ENCODE results near the gene SRPK1. TPM values are rescaled to one million over a fixed set of nuclear protein-coding genes. Genes with fewer than 3 reads are reported as not detected.
"Not testable (repeated sequence)": the region's sequence is repeated elsewhere in the genome, so short reads cannot be mapped to it uniquely, and the experiment has no call there.

Gene SRPK1
- total RNA-seq, 2 donors from 2014 or later = 13.8 to 51.6 TPM

DNA sequence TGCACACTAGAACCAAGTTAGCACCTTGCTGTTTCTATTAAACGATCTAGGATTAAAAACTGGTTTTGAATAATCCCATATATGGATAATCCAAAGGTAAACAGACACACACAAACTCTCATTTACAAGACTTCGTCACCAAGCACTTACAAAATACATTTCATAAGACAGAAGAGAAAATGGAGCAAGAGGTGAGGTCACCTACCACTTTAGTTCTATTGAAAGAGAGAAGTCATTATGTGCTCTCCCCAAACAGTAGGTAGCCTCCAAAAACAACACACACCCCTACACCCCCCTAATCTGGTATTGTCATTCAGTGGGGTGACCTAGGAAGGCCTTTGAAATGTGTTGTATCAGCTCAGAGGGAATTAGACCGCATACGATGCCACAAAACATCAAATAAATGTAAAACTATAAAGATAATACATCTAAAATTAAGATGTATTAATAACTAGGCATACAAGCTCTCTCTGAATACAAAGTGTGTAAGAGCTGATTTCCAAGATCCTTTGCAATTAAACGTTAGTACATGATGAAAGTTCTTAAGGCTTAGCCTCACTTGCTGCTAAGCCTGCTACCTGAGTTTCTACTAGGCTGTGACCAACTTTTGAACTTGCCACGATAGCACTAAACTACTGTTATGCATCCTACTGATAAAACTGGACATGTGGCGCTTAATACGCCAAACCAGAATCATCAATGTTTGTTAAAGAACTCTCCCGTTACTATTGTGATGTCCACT lies 1.6 kb downstream of the SRPK1 start:
- DNase-seq (ENCODE audit: low spot score) (no peak), ATAC-seq (ENCODE audit: insufficient number of reproducible peaks, low FRiP score, low read depth) (no peak)
- H3K27ac ChIP-seq = peak overlapping the region in 1 of 2 donors; percentile 53
- H3K9me3 ChIP-seq = no peaks in the 10 kb centered on the region
- TF ChIP-seq CTCF (IDR thresholded peaks at IDR 0.05) = no peak
- H3K27me3 ChIP-seq (replicated peaks; ENCODE audit: insufficient read depth) = no peaks in the 10 kb centered on the region
- H3K36me3 ChIP-seq = no peaks in the 10 kb centered on the region
- peak overlapping the region; percentile 98 for H3K4me3 ChIP-seq
- peaks cover 9 to 30% of the 10 kb centered on the region in 2 donors for H3K4me1 ChIP-seq (ENCODE audit: control insufficient read depth in 1 of 2, low read depth in 2 of 2)

DNA sequence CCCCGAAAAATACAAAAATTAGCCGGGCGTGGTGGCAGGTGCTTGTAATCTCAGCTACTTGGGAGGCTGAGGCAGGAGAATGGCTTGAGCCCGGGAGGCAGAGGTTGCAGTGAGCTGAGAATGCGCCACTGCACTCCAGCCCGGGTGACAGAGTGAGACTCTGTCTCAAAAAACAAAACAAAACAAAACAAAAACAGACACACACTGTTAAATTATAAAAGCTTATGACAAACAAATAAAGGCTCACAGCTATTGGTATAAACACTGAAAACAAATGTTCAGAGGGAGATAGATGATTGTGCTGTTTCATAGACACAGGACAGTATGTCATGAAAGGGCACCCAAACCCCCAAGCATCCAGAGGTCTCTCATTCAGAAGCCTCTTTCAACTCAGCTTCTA lies 4.0 kb downstream of the SRPK1 start:
- not testable (repeated sequence) for H3K36me3 ChIP-seq; H3K27ac ChIP-seq; ATAC-seq (ENCODE audit: insufficient number of reproducible peaks, low FRiP score, low read depth); DNase-seq (ENCODE audit: low spot score); H3K27me3 ChIP-seq (replicated peaks; ENCODE audit: insufficient read depth); H3K9me3 ChIP-seq; H3K4me3 ChIP-seq
- peaks cover 9 to 30% of the 10 kb centered on the region in 2 donors for H3K4me1 ChIP-seq (ENCODE audit: control insufficient read depth in 1 of 2, low read depth in 2 of 2)

- TF ChIP-seq CTCF (IDR thresholded peaks at IDR 0.05) = no peak
- H3K36me3 ChIP-seq = no peaks in the 10 kb centered on the region
- peaks cover 6 to 22% of the 10 kb centered on the region in 2 donors for H3K4me1 ChIP-seq (ENCODE audit: control insufficient read depth in 1 of 2, low read depth in 2 of 2)
- H3K27ac ChIP-seq = no peak overlapping the region
- no peak overlapping the region for H3K4me3 ChIP-seq
- ATAC-seq (ENCODE audit: insufficient number of reproducible peaks, low FRiP score, low read depth) = no peak
- DNase-seq (ENCODE audit: low spot score) = no peak
- no peaks in the 10 kb centered on the region for H3K27me3 ChIP-seq (replicated peaks; ENCODE audit: insufficient read depth)
- H3K9me3 ChIP-seq = no peaks in the 10 kb centered on the region
Measured at GRCh38 chr6:35916056-35916455, 4.8 kb downstream of the SRPK1 start.

DNA sequence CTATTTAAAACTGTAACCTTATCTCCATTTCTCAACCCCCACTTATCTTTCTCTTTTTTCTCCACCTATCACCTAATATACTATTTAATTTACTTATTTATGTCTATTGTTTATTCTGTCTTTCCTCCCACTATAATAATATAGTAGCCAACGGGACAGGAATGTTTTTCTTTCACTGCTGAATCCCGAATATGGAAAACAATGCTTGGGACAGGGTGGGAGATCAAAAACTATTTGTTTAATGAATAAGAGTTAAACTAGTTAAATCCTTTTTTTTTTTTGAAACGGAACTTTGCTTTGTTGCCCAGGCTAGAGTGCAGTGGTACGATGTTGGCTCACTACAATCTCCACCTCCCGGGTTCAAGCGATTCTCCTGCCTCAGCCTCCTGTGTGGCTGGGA lies 6.4 kb downstream of the SRPK1 start:
- TF ChIP-seq CTCF (IDR thresholded peaks at IDR 0.05) = no peak
- Histone ChIP-seq H3K36me3 (no peaks in the 10 kb centered on the region), H3K27ac (no peak overlapping the region)

DNA sequence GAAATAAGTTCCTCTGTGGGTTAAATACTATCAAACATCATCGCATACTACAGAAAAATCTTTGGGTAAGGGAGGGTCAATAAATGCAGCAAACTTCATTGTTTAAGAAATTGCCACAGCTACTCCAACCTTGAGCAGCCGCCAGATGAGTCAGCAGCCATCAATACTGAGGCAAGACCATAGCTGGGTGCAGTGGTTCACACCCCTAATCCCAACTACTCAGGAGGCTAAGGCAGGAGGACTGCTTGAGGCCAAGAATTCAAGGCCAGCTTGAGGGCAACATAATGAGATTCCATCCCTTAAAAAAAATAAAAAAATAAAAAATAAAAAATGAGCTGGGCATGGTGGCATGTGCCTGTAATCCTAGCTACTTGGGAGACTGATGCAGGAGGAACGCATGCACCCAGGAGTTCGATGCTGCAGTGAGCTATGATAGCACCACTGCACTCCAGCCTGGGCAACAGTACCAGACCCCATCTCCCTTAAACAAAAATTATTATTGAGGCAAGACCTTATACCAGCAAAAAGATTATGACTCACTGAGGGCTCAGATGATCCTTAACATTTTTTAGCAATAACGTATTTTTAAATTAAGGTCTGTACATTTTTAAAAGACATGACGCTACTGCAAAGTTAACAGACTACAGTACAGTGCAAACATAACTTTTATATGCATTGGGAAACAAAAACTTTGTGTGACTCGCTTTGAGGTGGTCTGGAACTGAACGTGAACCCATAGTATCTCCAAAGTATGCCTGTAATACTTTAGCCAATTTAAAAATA lies 8.8 kb downstream of the SRPK1 start:
- ATAC-seq (ENCODE audit: insufficient number of reproducible peaks, low FRiP score, low read depth) (no peak), DNase-seq (ENCODE audit: low spot score) (no peak)
- Histone ChIP-seq H3K27me3 (replicated peaks; ENCODE audit: insufficient read depth) (no peaks in the 10 kb centered on the region), H3K4me1 (ENCODE audit: control insufficient read depth in 1 of 2, low read depth in 2 of 2) (no peaks in the 10 kb centered on the region), H3K27ac (no peak overlapping the region), H3K9me3 (no peaks in the 10 kb centered on the region), H3K4me3 (no peak overlapping the region), H3K36me3 (no peaks in the 10 kb centered on the region)
- TF ChIP-seq CTCF (IDR thresholded peaks at IDR 0.05) = no peak

More for the DNA sequence above, 6.4 kb downstream of the SRPK1 start:
- H3K27me3 ChIP-seq (replicated peaks; ENCODE audit: insufficient read depth) = no peaks in the 10 kb centered on the region
- H3K9me3 ChIP-seq = no peaks in the 10 kb centered on the region
- H3K4me3 ChIP-seq = no peak overlapping the region
- H3K4me1 ChIP-seq (ENCODE audit: control insufficient read depth in 1 of 2, low read depth in 2 of 2) = peaks cover 6 to 20% of the 10 kb centered on the region in 2 donors
- ATAC-seq (ENCODE audit: insufficient number of reproducible peaks, low FRiP score, low read depth) (no peak), DNase-seq (ENCODE audit: low spot score) (no peak)

- H3K4me3 ChIP-seq; H3K9me3 ChIP-seq; H3K27me3 ChIP-seq (replicated peaks; ENCODE audit: insufficient read depth); H3K36me3 ChIP-seq; H3K4me1 ChIP-seq (ENCODE audit: control insufficient read depth in 1 of 2, low read depth in 2 of 2); DNase-seq (ENCODE audit: low spot score); ATAC-seq (ENCODE audit: insufficient number of reproducible peaks, low FRiP score, low read depth); H3K27ac ChIP-seq: not testable (repeated sequence)
Measured at GRCh38 chr6:35909571-35909970, 11.3 kb downstream of the SRPK1 start.

DNA sequence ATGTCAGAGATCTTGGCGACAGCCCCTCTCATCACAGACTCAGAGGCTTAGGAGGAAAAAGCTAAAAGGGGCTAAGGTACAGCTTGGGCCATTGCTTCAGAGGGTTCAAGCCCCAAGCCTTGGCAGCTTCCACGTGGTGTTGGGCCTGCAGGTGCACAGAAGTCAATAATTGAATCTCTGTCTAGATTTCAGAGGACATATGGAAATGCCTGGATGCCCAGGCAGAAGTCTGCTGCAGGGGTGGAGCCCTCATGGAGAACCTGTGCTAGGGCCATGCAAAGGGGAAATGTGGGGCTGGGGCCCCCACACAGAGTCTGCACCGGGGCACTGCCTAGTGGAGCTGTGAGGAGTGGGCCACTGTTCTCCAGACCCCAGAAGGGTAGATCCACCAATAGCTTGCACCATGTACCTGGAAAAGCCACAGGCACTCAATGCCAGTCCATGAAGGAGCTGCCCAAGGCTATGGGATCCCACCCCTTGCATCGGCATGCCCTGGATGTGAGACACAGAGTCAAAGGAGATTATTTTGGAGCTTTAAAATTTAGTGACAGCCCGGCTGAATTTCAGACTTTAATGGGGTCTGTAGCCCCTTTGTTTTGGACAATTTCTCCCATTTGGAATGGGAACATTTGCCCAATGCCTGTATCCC lies 12.0 kb downstream of the SRPK1 start:
- ATAC-seq (ENCODE audit: insufficient number of reproducible peaks, low FRiP score, low read depth); H3K36me3 ChIP-seq; H3K27ac ChIP-seq: not testable (repeated sequence)

More for the DNA sequence above, 12.0 kb downstream of the SRPK1 start:
- not testable (repeated sequence) for DNase-seq (ENCODE audit: low spot score); H3K4me3 ChIP-seq; H3K27me3 ChIP-seq (replicated peaks; ENCODE audit: insufficient read depth); H3K4me1 ChIP-seq (ENCODE audit: control insufficient read depth in 1 of 2, low read depth in 2 of 2); H3K9me3 ChIP-seq

All from thoracic aorta (tissue), 2 donors.